Measurements from ENCODE around the gene ARCN1.

GRCh38 chr11:118643142-118643994, 71.2 kb downstream of the ARCN1 start:
- no peak for TF ChIP-seq CTCF (IDR thresholded peaks at IDR 0.05)
- no peak for TF ChIP-seq ZFX (IDR thresholded peaks at IDR 0.05; ENCODE audit: borderline replicate concordance)
